HG03280 (cell line): ENCODE measurements around the gene CRABP1.

ENCODE experiments used
- ATAC-seq: cut with Tn5 transposase; IDR thresholded peaks from one replicate; pipeline ENCODE4 v1.9.1; 2021; ENCODE audit warnings: mild to moderate bottlenecking, moderate library complexity; ENCODE audit not compliant: unreplicated experiment

Gene CRABP1

GRCh38 chr15:78343276-78344060, 3.3 kb downstream of the CRABP1 start:
- no peak for ATAC-seq

DNA sequence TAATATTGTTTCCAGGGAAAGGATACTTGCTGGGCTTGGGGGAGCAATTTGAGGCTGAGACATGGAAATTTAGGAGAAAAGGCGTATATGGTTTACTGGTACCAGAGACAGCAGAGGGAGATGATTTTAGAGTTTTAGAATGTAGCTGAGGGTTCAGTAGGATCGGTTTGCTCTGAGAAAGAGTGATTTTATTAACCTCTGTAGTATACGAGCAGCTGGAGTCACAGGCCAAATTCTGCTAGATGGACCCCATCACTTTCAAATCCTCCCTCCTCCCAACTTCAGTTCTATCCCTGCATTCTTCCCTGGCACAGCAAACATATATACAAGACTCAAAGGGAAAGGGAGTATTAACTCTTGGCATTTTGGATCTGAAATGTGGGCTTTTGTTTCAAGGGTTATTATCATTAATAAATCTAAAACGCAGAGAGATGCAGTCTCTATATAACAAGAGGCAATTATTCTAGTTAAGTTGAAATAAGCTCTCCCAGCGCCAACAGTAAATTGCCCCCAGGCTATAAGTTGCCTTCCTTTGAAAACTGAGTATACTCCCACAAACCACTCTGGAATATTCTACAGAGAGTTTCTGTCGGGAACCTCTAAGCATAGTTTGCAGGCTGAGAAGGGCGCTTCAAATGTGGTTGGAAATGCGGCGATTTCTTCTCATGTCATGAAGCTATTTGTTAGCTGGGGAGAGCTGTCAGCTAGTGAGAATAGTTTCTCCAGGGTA, 5.4 kb downstream of the CRABP1 start:
- no peak for ATAC-seq

GRCh38 chr15:78347586-78348543, 7.7 kb downstream of the CRABP1 start:
- ATAC-seq, result no peak

DNA sequence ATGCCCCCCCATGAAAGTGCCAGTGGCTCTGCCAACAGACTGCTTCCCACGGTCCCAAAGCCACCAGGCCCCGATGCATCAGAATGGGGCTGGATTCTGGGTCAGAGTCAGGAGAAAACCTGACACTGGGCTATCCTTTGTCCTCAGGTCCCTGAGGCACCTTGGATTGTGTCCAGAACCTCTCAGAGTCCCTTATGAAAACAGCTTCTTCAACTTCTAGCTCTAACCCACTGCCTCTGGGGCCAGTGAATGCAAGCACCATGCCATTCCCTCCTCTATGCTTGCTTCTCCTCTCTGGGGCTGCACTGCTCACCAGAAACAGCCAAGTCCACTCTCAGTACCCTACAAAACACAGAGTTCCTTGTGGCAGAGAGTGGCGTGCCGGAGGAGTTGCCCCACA, 9.9 kb downstream of the CRABP1 start:
- no peak for ATAC-seq

GRCh38 chr15:78351539-78351938, 11.4 kb downstream of the CRABP1 start:
- no peak for ATAC-seq

DNA sequence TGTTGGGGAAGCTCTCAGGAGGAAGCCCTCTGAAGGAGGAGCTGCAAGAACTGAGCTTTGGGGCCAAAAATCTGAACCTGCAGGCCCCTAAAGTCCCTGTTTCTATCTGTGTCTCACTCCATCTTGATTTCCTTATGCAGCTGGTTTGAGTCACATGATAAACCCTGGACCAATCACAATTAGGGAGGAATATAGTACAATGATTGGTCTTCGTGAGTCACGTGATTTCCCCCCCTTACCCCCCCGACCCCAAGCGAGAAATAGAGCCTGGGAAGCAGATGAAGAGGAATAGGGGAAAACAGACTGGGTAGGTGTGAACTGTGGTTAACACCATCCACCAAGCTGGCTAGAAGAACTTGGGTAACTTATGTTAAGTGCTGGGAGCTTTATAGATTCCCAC, 12.9 kb downstream of the CRABP1 start:
- no peak for ATAC-seq

- ATAC-seq, result no peak
These were observed 15.0 kb downstream of the CRABP1 start for GRCh38 chr15:78355177-78355576.

- ATAC-seq, result no peak
These were observed 18.1 kb downstream of the CRABP1 start for GRCh38 chr15:78358102-78358870.

GRCh38 chr15:78359041-78359808, 19.1 kb downstream of the CRABP1 start:
- no peak for ATAC-seq

GRCh38 chr15:78360367-78360801, 20.2 kb downstream of the CRABP1 start:
- no peak for ATAC-seq

DNA sequence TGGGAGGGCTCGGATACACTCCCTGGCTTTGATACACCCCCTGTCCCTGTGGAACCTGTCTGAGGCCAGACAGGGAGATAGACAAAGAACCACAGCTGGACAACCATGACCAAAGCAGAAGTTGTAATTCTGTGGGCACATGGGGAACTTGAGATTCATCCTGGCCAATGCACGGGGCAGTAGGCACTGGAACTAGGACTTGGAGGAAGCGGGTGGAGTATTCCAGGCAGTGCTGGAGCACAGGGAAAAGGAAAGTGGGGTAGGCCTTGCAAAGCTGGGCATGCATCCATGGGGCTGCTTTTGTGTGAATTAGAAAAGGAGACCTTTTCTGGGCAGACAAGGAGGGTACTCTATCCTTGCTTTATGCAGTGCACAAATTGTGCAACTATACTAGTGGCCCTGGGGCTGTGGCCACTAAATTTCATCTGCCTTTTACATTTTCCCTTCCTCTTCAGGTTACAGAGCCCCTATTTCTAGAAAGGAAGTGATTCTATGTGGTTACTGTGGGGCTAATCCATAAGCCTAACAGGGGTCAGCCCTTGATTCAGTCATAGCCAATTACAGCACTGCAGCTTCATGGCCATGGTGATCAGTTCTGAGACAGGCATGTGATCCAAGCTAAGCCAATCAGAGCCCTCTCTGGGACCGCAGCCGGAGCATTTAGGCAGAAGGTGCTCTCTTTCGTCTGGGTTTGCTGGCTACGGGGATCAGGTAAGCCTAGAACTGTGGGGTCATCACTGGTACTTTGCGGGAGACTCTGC, 21.0 kb downstream of the CRABP1 start:
- ATAC-seq, result no peak

DNA sequence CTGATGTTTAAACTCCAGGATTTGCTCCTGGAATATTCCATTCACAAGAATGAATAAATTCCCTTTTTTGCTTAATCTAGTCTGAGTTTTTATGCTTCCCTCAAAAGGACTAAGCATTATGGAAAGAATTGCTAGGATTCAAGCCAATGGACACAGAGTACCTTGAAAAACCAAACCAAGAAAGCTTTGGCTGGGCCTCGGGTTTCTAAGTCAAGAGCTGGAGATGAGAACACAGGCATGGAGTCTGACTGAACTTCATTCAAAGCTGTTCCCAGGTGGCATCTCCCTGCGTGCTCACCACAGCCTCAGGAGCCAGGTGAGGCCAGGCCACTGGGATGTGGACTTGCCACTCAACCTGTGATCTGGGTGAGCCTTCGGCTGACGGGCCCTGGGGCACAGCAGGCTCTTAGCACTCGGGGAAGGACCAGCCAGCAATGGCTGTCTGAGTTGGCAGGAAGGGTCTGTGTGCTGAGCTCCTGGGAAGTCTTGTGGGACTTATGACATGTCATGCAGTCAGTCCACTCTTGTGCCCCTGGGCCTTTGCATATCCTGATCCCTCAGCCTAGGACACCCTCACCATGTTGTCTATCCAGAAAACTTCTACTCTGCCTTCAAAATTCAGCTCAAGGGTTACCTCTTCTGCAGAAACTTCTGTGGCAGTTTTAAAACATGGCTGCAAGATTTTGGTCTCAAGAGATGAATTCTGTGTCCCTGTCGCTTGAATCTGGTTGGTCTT, 21.8 kb downstream of the CRABP1 start:
- ATAC-seq, result no peak

DNA sequence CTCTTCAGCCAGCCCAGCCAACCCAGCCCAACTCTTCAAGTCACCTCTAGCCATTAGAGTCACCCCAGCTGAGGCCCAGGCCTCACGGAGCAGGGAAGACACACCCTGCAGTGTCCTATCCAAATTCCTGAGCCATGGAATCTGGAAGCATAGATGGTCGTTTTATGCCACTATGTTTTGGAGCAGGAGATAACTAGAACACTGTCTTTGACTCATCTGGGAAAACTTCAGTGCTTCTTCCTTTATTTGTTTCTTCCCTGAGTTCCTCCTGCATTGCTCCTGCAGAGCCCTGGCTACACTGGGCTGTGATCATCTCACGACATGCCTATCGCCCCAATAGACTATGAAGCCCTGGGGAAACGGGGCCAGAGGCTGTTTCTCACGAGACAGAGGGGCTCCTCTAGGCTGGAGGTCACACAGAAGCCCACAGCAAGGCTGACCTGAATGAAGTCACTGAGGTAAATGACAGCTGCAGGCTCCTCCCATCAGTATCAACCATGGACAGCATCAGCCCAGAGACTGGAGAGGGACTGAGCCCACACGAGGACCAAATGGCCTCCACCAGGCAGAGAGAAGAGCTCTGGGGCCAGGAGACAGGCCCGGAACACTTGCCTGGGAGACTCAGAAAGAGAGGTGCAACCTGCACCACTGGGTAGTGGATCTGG, 22.7 kb downstream of the CRABP1 start:
- ATAC-seq, result no peak

DNA sequence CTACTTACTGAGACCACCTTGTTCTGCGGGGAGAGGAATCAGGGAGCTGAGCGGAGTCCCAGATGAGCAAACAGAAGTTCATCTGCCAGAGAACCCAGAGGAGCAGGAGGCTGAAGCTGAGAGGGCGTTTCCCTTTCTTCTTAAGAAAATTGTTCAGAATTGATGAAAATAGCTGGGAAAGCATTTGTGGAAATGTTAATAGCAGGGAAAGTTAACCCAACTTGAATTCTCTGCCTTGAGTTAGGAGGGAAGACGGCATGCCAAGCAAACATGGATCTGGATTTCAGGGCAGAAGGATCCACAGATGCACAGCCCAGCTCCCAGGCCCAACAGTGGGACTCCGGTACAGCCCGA, 23.2 kb downstream of the CRABP1 start:
- ATAC-seq, result no peak

- no peak for ATAC-seq
These were observed 24.1 kb downstream of the CRABP1 start for GRCh38 chr15:78364233-78364632.

- no peak for ATAC-seq
These were observed 25.8 kb downstream of the CRABP1 start for GRCh38 chr15:78365917-78366316.

- ATAC-seq, result no peak
These were observed 26.2 kb downstream of the CRABP1 start for GRCh38 chr15:78366342-78366741.

DNA sequence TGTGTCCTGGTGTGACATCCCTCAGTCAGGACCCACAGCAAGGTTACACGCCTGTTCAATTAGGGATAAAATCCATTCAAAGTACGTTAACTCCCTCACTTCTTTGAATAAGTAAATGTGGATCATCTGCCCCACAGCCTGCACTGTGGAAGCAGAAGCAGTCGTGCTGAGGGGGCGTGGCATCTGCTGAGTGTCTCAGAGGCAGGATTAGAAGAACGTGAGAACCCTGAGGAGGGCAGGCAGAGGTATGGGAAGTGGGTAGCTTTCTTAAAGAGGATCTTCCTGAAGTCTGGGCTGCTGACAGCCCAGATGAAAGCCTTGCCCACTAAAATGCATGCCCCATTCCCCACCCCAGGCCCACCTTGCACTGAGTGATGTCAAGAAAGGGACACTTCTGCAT, 28.5 kb downstream of the CRABP1 start:
- no peak for ATAC-seq
